ENCODE data around the gene CAMP. TPM values are rescaled to one million over a fixed set of nuclear protein-coding genes. Genes with fewer than 3 reads are reported as not detected.

CAMP gene
- total and polyA plus RNA-seq, 2 of the 13 experiments (the other 11 are each of a cell fraction or from before 2014, with no cell fraction given), result not detected

- TF ChIP-seq ZUFSP (CRISPR knock-in tag; IDR thresholded peaks at IDR 0.05; ENCODE audit: borderline replicate concordance) (no peak), SMARCC2 (IDR thresholded peaks at IDR 0.05) (no peak), AHDC1 (CRISPR knock-in tag; IDR thresholded peaks at IDR 0.05; ENCODE audit: borderline replicate concordance) (no peak), ZNF572 (CRISPR knock-in tag; IDR thresholded peaks at IDR 0.05) (no peak), ZNF343 (CRISPR knock-in tag; IDR thresholded peaks at IDR 0.05) (no peak), FOSL1 (CRISPR knock-in tag; IDR thresholded peaks at IDR 0.05; ENCODE audit: borderline replicate concordance) (no peak), MYC (CRISPR knock-in tag; IDR thresholded peaks at IDR 0.05; ENCODE audit: borderline replicate concordance) (no peak), HNRNPH1 (optimal IDR thresholded peaks at IDR 0.05; ENCODE audit: low read depth, low read length) (no peak), ESRRA (CRISPR knock-in tag; IDR thresholded peaks at IDR 0.05; ENCODE audit: low read depth) (peak; percentile 93), ZNF777 (CRISPR knock-in tag; IDR thresholded peaks at IDR 0.05) (no peak), ZNF460 (CRISPR knock-in tag; IDR thresholded peaks at IDR 0.05; ENCODE audit: borderline replicate concordance) (no peak), SUZ12 (IDR thresholded peaks at IDR 0.05; ENCODE audit: low read depth, low read length) (no peak), ELF1 (CRISPR knock-in tag; IDR thresholded peaks at IDR 0.05) (no peak), ZIK1 (CRISPR knock-in tag; IDR thresholded peaks at IDR 0.05; ENCODE audit: borderline replicate concordance, low read depth) (no peak), SIX1 (CRISPR knock-in tag; IDR thresholded peaks at IDR 0.05; ENCODE audit: borderline replicate concordance) (no peak), STAG1 (CRISPR knock-in tag; IDR thresholded peaks at IDR 0.05) (no peak), TEAD3 (CRISPR knock-in tag; optimal IDR thresholded peaks at IDR 0.05; ENCODE audit: borderline replicate concordance) (peak; percentile 35), ETV5 (CRISPR knock-in tag; IDR thresholded peaks at IDR 0.05; ENCODE audit: borderline replicate concordance) (0 out of 2 replicates have a peak, but pooled peaks have one; percentile 24), ZNF615 (CRISPR knock-in tag; IDR thresholded peaks at IDR 0.05; ENCODE audit: borderline replicate concordance) (no peak), JUND (CRISPR knock-in tag; IDR thresholded peaks at IDR 0.05) (no peak), ZNF496 (CRISPR knock-in tag; IDR thresholded peaks at IDR 0.05; ENCODE audit: insufficient replicate concordance) (no peak)
- TF ChIP-seq, protein P1, sequence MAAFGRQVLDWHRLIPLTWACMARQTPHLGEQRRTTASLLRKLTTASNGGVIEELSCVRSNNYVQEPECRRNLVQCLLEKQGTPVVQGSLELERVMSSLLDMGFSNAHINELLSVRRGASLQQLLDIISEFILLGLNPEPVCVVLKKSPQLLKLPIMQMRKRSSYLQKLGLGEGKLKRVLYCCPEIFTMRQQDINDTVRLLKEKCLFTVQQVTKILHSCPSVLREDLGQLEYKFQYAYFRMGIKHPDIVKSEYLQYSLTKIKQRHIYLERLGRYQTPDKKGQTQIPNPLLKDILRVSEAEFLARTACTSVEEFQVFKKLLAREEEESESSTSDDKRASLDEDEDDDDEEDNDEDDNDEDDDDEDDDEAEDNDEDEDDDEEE (CRISPR knock-in tag; IDR thresholded peaks at IDR 0.05), result no peak
- TF ChIP-seq, protein P2, sequence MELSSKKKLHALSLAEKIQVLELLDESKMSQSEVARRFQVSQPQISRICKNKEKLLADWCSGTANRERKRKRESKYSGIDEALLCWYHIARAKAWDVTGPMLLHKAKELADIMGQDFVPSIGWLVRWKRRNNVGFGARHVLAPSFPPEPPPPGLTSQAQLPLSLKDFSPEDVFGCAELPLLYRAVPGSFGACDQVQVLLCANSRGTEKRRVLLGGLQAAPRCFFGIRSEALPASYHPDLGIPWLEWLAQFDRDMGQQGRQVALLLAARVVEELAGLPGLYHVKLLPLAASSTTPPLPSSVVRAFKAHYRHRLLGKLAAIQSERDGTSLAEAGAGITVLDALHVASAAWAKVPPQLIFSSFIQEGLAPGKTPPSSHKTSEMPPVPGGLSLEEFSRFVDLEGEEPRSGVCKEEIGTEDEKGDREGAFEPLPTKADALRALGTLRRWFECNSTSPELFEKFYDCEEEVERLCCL (CRISPR knock-in tag; IDR thresholded peaks at IDR 0.05; ENCODE audit: borderline replicate concordance), result no peak
Observed at GRCh38 chr3:48236531-48236930, 13.2 kb downstream of the CAMP start (continued).

Data from HepG2 (cell line).